Measurements from ENCODE around the gene INHBA.

DNA sequence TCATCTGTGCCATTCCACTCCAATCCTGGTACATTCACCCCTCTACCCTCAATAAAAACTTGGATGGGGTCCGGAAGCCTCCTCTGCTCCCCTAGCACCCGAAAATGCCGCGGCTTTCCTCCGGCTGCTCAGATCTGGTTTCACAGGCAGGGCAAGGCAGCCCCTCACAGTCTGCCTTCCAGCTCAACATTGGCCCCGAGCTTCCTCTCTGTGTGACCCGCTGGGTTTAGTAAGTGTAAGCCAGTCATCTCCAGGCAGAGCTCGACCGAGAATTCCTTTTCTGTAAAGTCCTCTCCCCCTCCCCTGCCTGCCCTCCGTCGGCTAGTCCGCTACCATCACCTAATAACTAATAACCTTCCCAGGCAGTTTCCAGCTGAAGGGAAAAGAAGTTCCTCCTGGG lies 3.4 kb downstream of the INHBA start:
- TF ChIP-seq, protein P1, sequence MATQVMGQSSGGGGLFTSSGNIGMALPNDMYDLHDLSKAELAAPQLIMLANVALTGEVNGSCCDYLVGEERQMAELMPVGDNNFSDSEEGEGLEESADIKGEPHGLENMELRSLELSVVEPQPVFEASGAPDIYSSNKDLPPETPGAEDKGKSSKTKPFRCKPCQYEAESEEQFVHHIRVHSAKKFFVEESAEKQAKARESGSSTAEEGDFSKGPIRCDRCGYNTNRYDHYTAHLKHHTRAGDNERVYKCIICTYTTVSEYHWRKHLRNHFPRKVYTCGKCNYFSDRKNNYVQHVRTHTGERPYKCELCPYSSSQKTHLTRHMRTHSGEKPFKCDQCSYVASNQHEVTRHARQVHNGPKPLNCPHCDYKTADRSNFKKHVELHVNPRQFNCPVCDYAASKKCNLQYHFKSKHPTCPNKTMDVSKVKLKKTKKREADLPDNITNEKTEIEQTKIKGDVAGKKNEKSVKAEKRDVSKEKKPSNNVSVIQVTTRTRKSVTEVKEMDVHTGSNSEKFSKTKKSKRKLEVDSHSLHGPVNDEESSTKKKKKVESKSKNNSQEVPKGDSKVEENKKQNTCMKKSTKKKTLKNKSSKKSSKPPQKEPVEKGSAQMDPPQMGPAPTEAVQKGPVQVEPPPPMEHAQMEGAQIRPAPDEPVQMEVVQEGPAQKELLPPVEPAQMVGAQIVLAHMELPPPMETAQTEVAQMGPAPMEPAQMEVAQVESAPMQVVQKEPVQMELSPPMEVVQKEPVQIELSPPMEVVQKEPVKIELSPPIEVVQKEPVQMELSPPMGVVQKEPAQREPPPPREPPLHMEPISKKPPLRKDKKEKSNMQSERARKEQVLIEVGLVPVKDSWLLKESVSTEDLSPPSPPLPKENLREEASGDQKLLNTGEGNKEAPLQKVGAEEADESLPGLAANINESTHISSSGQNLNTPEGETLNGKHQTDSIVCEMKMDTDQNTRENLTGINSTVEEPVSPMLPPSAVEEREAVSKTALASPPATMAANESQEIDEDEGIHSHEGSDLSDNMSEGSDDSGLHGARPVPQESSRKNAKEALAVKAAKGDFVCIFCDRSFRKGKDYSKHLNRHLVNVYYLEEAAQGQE (IDR thresholded peaks at IDR 0.05; ENCODE audit: insufficient read depth in 1 of 2, low read depth in 2 of 2, low read length in 2 of 2) = no peak
- TF ChIP-seq SIN3A (IDR thresholded peaks at IDR 0.05; ENCODE audit: borderline replicate concordance, insufficient read depth, low read length) (no peak), POLR2AphosphoS5 (IDR thresholded peaks at IDR 0.05; ENCODE audit: low read depth, low read length) (no peak)
